PC-3 (cell line): ENCODE data around the gene IPO4.

ENCODE experiments used
- EZH2phosphoT487 ChIP-seq: fragments of 300-600 bp; sonication (generic); IDR thresholded peaks from 2 replicates; pipeline ENCODE4 v1.6.1; 2018; ENCODE audit warnings: mild to moderate bottlenecking, antibody characterized with exemption, low read length, borderline replicate concordance
- TF ChIP-seq, protein P1 (sequence below): fragments of 300-600 bp; sonication (generic); conservative IDR thresholded peaks from 2 replicates; pipeline ENCODE4 v1.5.1; 2017; ENCODE audit warnings: antibody characterized with exemption, low read depth, mild to moderate bottlenecking, low read length

DNA sequence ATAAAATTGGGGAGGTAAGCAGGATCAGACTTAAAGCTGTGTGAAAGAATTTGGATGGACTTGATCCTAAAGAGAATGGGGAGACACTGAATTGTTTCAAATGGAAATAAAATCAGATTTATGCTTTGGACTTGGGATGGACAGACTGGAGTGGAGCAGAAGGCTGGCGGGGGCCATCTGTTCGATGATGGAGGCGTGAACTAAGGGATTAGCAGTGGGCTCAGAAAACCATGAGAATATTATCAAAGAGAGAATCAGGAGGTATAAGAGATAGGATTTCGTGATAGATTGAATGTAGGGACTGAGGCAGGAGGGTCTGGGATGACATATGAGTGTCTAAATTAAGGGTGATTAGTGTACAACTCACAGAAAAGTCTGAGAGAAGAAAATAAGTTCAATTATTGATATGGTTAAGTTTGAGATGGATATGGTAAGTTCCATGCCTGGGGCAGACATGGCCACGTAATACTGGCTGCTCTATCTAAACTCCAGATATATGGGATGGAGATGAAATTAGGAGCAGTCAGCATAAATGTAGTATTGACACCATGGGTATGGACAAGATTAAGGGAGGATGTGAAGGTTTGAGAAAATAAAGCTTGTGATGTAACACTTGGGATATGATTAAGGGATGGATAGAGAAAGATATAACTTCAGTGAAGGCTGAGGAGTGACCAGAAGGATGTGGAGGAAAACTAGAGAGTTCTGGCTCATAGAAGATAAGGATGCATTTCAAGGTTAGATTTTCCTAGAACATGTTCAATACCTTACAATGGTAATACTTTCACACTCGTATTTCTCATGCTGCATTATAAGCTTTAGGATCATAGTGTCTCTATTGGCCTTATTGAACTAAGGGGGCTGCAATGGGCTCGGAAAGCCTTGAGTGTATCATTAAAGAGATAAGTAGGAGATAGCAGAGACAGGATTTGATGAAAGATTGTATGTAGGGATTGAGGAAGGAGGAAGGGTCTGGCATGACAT, 15.8 kb upstream of the IPO4 start:
- TF ChIP-seq, protein P1, sequence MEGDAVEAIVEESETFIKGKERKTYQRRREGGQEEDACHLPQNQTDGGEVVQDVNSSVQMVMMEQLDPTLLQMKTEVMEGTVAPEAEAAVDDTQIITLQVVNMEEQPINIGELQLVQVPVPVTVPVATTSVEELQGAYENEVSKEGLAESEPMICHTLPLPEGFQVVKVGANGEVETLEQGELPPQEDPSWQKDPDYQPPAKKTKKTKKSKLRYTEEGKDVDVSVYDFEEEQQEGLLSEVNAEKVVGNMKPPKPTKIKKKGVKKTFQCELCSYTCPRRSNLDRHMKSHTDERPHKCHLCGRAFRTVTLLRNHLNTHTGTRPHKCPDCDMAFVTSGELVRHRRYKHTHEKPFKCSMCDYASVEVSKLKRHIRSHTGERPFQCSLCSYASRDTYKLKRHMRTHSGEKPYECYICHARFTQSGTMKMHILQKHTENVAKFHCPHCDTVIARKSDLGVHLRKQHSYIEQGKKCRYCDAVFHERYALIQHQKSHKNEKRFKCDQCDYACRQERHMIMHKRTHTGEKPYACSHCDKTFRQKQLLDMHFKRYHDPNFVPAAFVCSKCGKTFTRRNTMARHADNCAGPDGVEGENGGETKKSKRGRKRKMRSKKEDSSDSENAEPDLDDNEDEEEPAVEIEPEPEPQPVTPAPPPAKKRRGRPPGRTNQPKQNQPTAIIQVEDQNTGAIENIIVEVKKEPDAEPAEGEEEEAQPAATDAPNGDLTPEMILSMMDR = no peak
- TF ChIP-seq EZH2phosphoT487 = no peak
